Type B pancreatic cell (in vitro differentiated cells): ENCODE measurements around the gene PRC1. TPM values are rescaled to one million over a fixed set of nuclear protein-coding genes. Genes with fewer than 3 reads are reported as not detected.

Experiments
- DNase-seq: peaks from one replicate; pipeline ENCODE4 v3.0.0; 2021; ENCODE audit warnings: mixed read lengths; ENCODE audit not compliant: unreplicated experiment; ENCODE audit errors: extremely low spot score
- H3K27ac Mint-ChIP-seq: 2 replicates; pipeline ENCODE4 v1.8.0; 2021; ENCODE audit warnings: mild to moderate bottlenecking, mixed read lengths
- H3K27me3 Mint-ChIP-seq: 2 replicates; pipeline ENCODE4 v1.8.0; 2021; ENCODE audit warnings: mixed read lengths
- H3K36me3 Mint-ChIP-seq: 2 replicates; pipeline ENCODE4 v1.8.0; 2021; ENCODE audit warnings: mixed read lengths
- H3K4me1 Mint-ChIP-seq: one replicate; pipeline ENCODE4 v1.8.0; 2021; ENCODE audit warnings: mixed read lengths; ENCODE audit not compliant: unreplicated experiment
- H3K4me3 Mint-ChIP-seq: 2 replicates; pipeline ENCODE4 v1.8.0; 2021; ENCODE audit warnings: mild to moderate bottlenecking, mixed read lengths
- H3K9me3 Mint-ChIP-seq: 2 replicates; pipeline ENCODE4 v1.8.0; 2021; ENCODE audit warnings: mixed read lengths
- CTCF ChIP-seq: fragments of 200-600 bp; sonication (generic); conservative IDR thresholded peaks from 2 replicates; pipeline ENCODE4 v1.5.0; 2021; ENCODE audit warnings: antibody characterized with exemption, mild to moderate bottlenecking
- total RNA-seq: library from RNA; stranded (reverse); gene quantifications from 2 replicates; pipeline ENCODE4 v1.2.1, GENCODE V29; 2021; ENCODE audit warnings: low replicate concordance

Gene PRC1
- total RNA-seq, 1 donor from 2014 or later: 101 TPM

- no peaks in the 10 kb centered on the region for H3K27me3 Mint-ChIP-seq
- no peak overlapping the region for H3K4me3 Mint-ChIP-seq
- no peaks in the 10 kb centered on the region for H3K9me3 Mint-ChIP-seq
- peaks cover 15% of the 10 kb centered on the region for H3K36me3 Mint-ChIP-seq
- H3K4me1 Mint-ChIP-seq: no peaks in the 10 kb centered on the region
- TF ChIP-seq CTCF: no peak
- no peak overlapping the region for H3K27ac Mint-ChIP-seq
- no peak for DNase-seq
Measured at GRCh38 chr15:90981681-90982080, 12.7 kb downstream of the PRC1 start.

- H3K27ac Mint-ChIP-seq: no peak overlapping the region
- H3K9me3 Mint-ChIP-seq: no peaks in the 10 kb centered on the region
- no peak for TF ChIP-seq CTCF
- H3K36me3 Mint-ChIP-seq: peaks cover 20% of the 10 kb centered on the region
- no peak for DNase-seq
- H3K4me1 Mint-ChIP-seq: no peaks in the 10 kb centered on the region
- H3K4me3 Mint-ChIP-seq: no peak overlapping the region
- H3K27me3 Mint-ChIP-seq: no peaks in the 10 kb centered on the region
Measured at GRCh38 chr15:90979582-90979981, 14.8 kb downstream of the PRC1 start.

- Mint-ChIP-seq H3K4me3 (no peak overlapping the region), H3K9me3 (no peaks in the 10 kb centered on the region), H3K4me1 (no peaks in the 10 kb centered on the region), H3K36me3 (peaks cover 18% of the 10 kb centered on the region), H3K27ac (no peak overlapping the region), H3K27me3 (no peaks in the 10 kb centered on the region)
- DNase-seq: no peak
- no peak for TF ChIP-seq CTCF
Measured at GRCh38 chr15:90974216-90974615, 20.1 kb downstream of the PRC1 start.

- no peak for TF ChIP-seq CTCF
- no peaks in the 10 kb centered on the region for H3K4me1 Mint-ChIP-seq
- no peak overlapping the region for H3K4me3 Mint-ChIP-seq
- H3K27ac Mint-ChIP-seq: no peak overlapping the region
- DNase-seq: no peak
- no peaks in the 10 kb centered on the region for H3K9me3 Mint-ChIP-seq
- peaks cover 15% of the 10 kb centered on the region for H3K36me3 Mint-ChIP-seq
- H3K27me3 Mint-ChIP-seq: no peaks in the 10 kb centered on the region
Measured at GRCh38 chr15:90972133-90972532, 22.2 kb downstream of the PRC1 start.

- Mint-ChIP-seq H3K9me3 (no peaks in the 10 kb centered on the region), H3K4me1 (no peaks in the 10 kb centered on the region), H3K27me3 (no peaks in the 10 kb centered on the region), H3K36me3 (peaks cover 12% of the 10 kb centered on the region), H3K4me3 (no peak overlapping the region), H3K27ac (no peak overlapping the region)
- TF ChIP-seq CTCF: no peak
- DNase-seq: no peak
Measured at GRCh38 chr15:90970274-90970673, 24.1 kb downstream of the PRC1 start.

- no peak overlapping the region for H3K27ac Mint-ChIP-seq
- DNase-seq: no peak
- H3K9me3 Mint-ChIP-seq: no peaks in the 10 kb centered on the region
- peaks cover 9% of the 10 kb centered on the region for H3K36me3 Mint-ChIP-seq
- H3K4me3 Mint-ChIP-seq: no peak overlapping the region
- H3K4me1 Mint-ChIP-seq: no peaks in the 10 kb centered on the region
- no peaks in the 10 kb centered on the region for H3K27me3 Mint-ChIP-seq
- no peak for TF ChIP-seq CTCF
Measured at GRCh38 chr15:90968434-90968833, 25.9 kb downstream of the PRC1 start.
